Esophagus muscularis mucosa (tissue), 4 donors: ENCODE results near the gene PHLPP2. TPM values are rescaled to one million over a fixed set of nuclear protein-coding genes. Genes with fewer than 3 reads are reported as not detected.

ENCODE experiments used
- DNase-seq: peaks from one replicate; pipeline ENCODE4 v3.0.0-alpha.2; 2017; ENCODE audit errors: extremely low spot score
- H3K27ac ChIP-seq, 4 donors: fragments of 200-600 bp; sonication (generic); replicated peaks in 1 of 4; 1 replicate in 3 of 4; 2 replicates in 1 of 4; pipeline ENCODE4 v1.5.1; 2016 to 2019; ENCODE audit warnings: mild to moderate bottlenecking in 1 of 4
- H3K27me3 ChIP-seq, 4 donors: fragments of 200-600 bp; sonication (generic); one replicate each; pipeline versions ENCODE4 v1.5.1 to v1.6.0; 2016 to 2019
- H3K36me3 ChIP-seq, 4 donors: fragments of 200-600 bp; sonication (generic); one replicate each; pipeline ENCODE4 v1.5.1; 2016 to 2019
- H3K4me1 ChIP-seq, 4 donors: fragments of 200-600 bp; sonication (generic); one replicate each; pipeline ENCODE4 v1.5.1; 2016 to 2019
- H3K4me3 ChIP-seq, 4 donors: fragments of 200-600 bp; sonication (generic); 1 replicate in 2 of 4; 2 replicates in 2 of 4; pipeline ENCODE4 v1.5.1; 2016 to 2019; ENCODE audit warnings: mild to moderate bottlenecking in 4 of 4, moderate library complexity in 1 of 4
- H3K9me3 ChIP-seq, 4 donors: fragments of 200-600 bp; sonication (generic); 1 replicate in 3 of 4; 2 replicates in 1 of 4; pipeline ENCODE4 v1.5.1; 2016 to 2019
- CTCF ChIP-seq, 3 experiments: fragments of 200-600 bp in 2 of 3; fragments of 450-650 bp in 1 of 3; sonication (generic) in 2 of 3; IDR thresholded peaks; one replicate each; pipeline ENCODE4 v1.5.1; 2017 to 2019; ENCODE audit warnings: antibody characterized with exemption in 3 of 3, mild to moderate bottlenecking in 2 of 3, moderate library complexity in 1 of 3
- EP300 ChIP-seq: sonication (generic); formaldehyde crosslinking; IDR thresholded peaks from one replicate; pipeline ENCODE4 v1.6.1; 2017; ENCODE audit warnings: antibody characterized with exemption
- POLR2A ChIP-seq: fragments of 450-650 bp; IDR thresholded peaks from one replicate; pipeline ENCODE4 v1.6.1; 2017; ENCODE audit warnings: antibody characterized with exemption, moderate library complexity, mild to moderate bottlenecking, low read depth
- POLR2AphosphoS5 ChIP-seq, 2 donors: sonication (generic); formaldehyde crosslinking; IDR thresholded peaks; one replicate each; pipeline ENCODE4 v1.6.1; 2017; ENCODE audit warnings: antibody characterized with exemption in 2 of 2
- WGBS: methylation state at CpG from one replicate; pipeline ENCODE4 v1.1.5; 2018; 5-methylcytosine and 5-hydroxymethylcytosine counted together
- intact Hi-C: fragments of 100-400 bp; cut with DNase I; formaldehyde crosslinking; loops from one replicate; pipeline ENCODE4 v1.15.1; 2023
- total RNA-seq, 4 donors: library from RNA; depleted of rRNA; stranded (reverse); fragments of >200 nt; gene quantifications; one replicate each; pipeline versions ENCODE4 v1.1.0 to v1.2.1, GENCODE V29; 2016

The PHLPP2 gene
- total RNA-seq, 4 donors from 2014 or later, result 10.4 to 21.1 (median 17.0) TPM

- no peak for DNase-seq
- peaks cover 30 to 85% (median 53%) of the 10 kb centered on the region in 4 donors for H3K36me3 ChIP-seq
- 93% methylated on average over 6 of the region's 6 CpGs for WGBS
- no peaks in the 10 kb centered on the region for H3K4me1 ChIP-seq
- no peak for TF ChIP-seq POLR2A
- TF ChIP-seq CTCF (IDR thresholded peaks at IDR 0.05), result no peak
- no peak for TF ChIP-seq POLR2AphosphoS5 (IDR thresholded peaks at IDR 0.05)
- TF ChIP-seq EP300, result no peak
- no peaks in the 10 kb centered on the region for H3K27me3 ChIP-seq
- no peak overlapping the region for H3K4me3 ChIP-seq
- intact Hi-C loops, result no loop called here
- H3K9me3 ChIP-seq, result no peaks in the 10 kb centered on the region
- no peak overlapping the region for H3K27ac ChIP-seq
Measured at GRCh38 chr16:71648921-71649320, 75.6 kb downstream of the PHLPP2 start.

DNA sequence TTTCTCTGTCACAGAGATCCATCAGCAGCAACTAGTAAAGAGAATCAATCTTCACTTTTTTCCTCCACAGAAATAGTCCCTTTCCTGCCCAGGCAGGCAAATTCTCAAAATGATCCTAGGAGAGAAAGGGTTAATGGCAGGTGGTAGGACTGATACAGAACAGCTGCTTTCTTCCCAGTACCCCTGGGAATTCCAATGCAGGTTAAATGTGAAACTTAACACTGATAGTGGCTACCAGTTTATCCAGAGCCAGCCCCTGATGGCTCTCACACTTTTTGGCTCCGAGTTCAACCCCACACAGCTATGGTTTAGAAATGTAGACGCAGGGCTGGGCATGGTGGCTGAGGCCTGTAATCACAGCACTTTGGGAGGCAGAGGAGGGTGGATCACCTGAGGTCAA, 76.3 kb downstream of the PHLPP2 start:
- intact Hi-C loops, result no loop called here

DNA sequence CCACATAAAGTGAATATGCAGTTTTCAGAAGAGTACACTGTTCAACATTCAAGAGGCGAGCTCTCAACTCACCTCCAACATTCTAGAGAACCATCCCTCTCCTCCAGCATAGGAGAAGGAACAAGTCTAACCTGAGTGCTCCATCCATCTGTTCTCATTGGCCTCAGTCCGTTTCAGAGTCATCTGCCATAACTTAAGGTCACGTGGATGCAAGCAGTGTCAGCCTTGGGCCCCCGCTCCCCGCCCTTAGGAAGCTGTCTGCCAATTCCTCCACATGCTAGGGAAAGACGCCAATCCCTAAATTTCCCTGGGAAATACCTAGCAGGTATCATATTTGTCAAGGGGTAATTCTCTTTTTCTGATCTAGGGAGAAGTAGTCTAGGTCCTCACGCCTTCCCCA, 77.1 kb downstream of the PHLPP2 start:
- Histone ChIP-seq H3K36me3 (peaks cover 22 to 75% (median 42%) of the 10 kb centered on the region in 4 donors), H3K27me3 (no peaks in the 10 kb centered on the region), H3K27ac (no peak overlapping the region), H3K4me3 (no peak overlapping the region), H3K9me3 (no peaks in the 10 kb centered on the region), H3K4me1 (no peaks in the 10 kb centered on the region)
- 76% methylated on average over 7 of the region's 7 CpGs for WGBS
- no peak for DNase-seq
- TF ChIP-seq EP300 (no peak), POLR2A (no peak), POLR2AphosphoS5 (IDR thresholded peaks at IDR 0.05) (no peak), CTCF (IDR thresholded peaks at IDR 0.05) (no peak)
- intact Hi-C loops, result no loop called here

More for the DNA sequence above, 76.3 kb downstream of the PHLPP2 start:
- no peak overlapping the region for H3K4me3 ChIP-seq
- H3K9me3 ChIP-seq, result no peaks in the 10 kb centered on the region
- TF ChIP-seq POLR2A (no peak), EP300 (no peak), CTCF (IDR thresholded peaks at IDR 0.05) (no peak), POLR2AphosphoS5 (IDR thresholded peaks at IDR 0.05) (no peak)
- no peak for DNase-seq
- peaks cover 29 to 79% (median 49%) of the 10 kb centered on the region in 4 donors for H3K36me3 ChIP-seq
- no peak overlapping the region for H3K27ac ChIP-seq
- WGBS, result 66% methylated on average over 2 of the region's 2 CpGs
- H3K27me3 ChIP-seq, result no peaks in the 10 kb centered on the region
- no peaks in the 10 kb centered on the region for H3K4me1 ChIP-seq

GRCh38 chr16:71645450-71645849, 79.1 kb downstream of the PHLPP2 start:
- WGBS, result 96% methylated on average over 4 of the region's 4 CpGs
- TF ChIP-seq EP300, result no peak
- TF ChIP-seq CTCF (IDR thresholded peaks at IDR 0.05), result peak in 1 of 3 experiments; percentile 15
- Histone ChIP-seq H3K36me3 (peaks cover 17 to 66% (median 34%) of the 10 kb centered on the region in 4 donors), H3K9me3 (no peaks in the 10 kb centered on the region), H3K4me3 (no peak overlapping the region), H3K27ac (no peak overlapping the region), H3K4me1 (no peaks in the 10 kb centered on the region), H3K27me3 (no peaks in the 10 kb centered on the region)
- intact Hi-C loops, result no loop called here
- no peak for DNase-seq

DNA sequence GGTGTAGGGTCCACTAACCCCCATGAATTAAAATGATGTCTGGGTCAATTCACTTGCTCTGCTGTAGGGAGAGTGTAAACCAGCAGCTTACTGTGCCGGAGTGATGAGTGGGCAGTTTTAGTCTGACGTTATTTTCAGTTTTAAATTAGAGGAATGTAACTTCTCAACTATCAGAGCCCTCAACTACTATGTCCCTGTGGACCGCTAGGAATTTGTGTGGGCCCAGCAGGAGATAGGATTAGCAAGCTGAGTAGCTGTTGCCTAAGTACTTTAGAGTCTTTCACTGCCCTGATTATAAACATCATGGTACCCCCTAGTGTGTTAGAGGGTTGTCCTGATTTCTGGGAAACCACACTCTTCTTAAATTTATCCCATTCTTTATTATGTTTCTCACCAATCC, 87.1 kb downstream of the PHLPP2 start:
- WGBS, result 63% methylated on average over 3 of the region's 3 CpGs
- no peaks in the 10 kb centered on the region for H3K4me1 ChIP-seq
- H3K4me3 ChIP-seq, result no peak overlapping the region
- H3K27ac ChIP-seq, result no peak overlapping the region
- H3K9me3 ChIP-seq, result no peaks in the 10 kb centered on the region
- intact Hi-C loops, result no loop called here
- TF ChIP-seq POLR2AphosphoS5 (IDR thresholded peaks at IDR 0.05) (no peak), POLR2A (no peak), CTCF (IDR thresholded peaks at IDR 0.05) (no peak), EP300 (no peak)
- DNase-seq, result no peak
- no peaks in the 10 kb centered on the region for H3K27me3 ChIP-seq
- H3K36me3 ChIP-seq, result peaks cover 0 to 24% (median 6%) of the 10 kb centered on the region in 4 donors
